Uterus (tissue), 4 donors: ENCODE data around the gene DNM3. TPM values are rescaled to one million over a fixed set of nuclear protein-coding genes. Genes with fewer than 3 reads are reported as not detected.

Source experiments
- DNase-seq, 2 donors: peaks; one replicate each; pipeline ENCODE4 v3.0.0-alpha.2; 2019 to 2020
- H3K27ac ChIP-seq, 2 donors: fragments of 200-600 bp; sonication (generic); 1 replicate in 1 of 2; 2 replicates in 1 of 2; pipeline ENCODE4 v1.5.1; 2016 to 2018
- H3K27me3 ChIP-seq, 2 donors: fragments of 200-600 bp; sonication (generic); one replicate each; pipeline ENCODE4 v1.5.1; 2018 to 2019; ENCODE audit warnings: control low read depth in 1 of 2
- H3K36me3 ChIP-seq, 2 donors: fragments of 200-600 bp; sonication (generic); one replicate each; pipeline ENCODE4 v1.5.1; 2019; ENCODE audit warnings: control low read depth in 1 of 2
- H3K4me1 ChIP-seq, 2 donors: fragments of 200-600 bp; sonication (generic); one replicate each; pipeline ENCODE4 v1.5.1; 2018 to 2019; ENCODE audit warnings: control low read depth in 1 of 2
- H3K4me3 ChIP-seq, 2 donors: fragments of 200-600 bp; sonication (generic); 1 replicate in 1 of 2; 2 replicates in 1 of 2; pipeline ENCODE4 v1.5.1; 2018 to 2019; ENCODE audit warnings: mild to moderate bottlenecking in 1 of 2
- H3K9me3 ChIP-seq, 2 donors: fragments of 200-600 bp; sonication (generic); one replicate each; pipeline ENCODE4 v1.5.1; 2019; ENCODE audit warnings: control low read depth in 1 of 2
- POLR2A ChIP-seq, 2 donors: fragments of 450-650 bp; IDR thresholded peaks; one replicate each; pipeline ENCODE4 v1.6.1; 2016; ENCODE audit warnings: antibody characterized with exemption in 2 of 2, mild to moderate bottlenecking in 1 of 2, moderate library complexity in 1 of 2
- intact Hi-C: fragments of 100-400 bp; cut with DNase I; formaldehyde crosslinking; loops from one replicate; pipeline ENCODE4 v1.15.1; 2023; ENCODE audit warnings: low total_unique reads
- total RNA-seq, 4 donors: library from RNA; depleted of rRNA in 3 of 4; stranded (reverse); fragments of >200 nt in 3 of 4; gene quantifications; one replicate each; pipeline versions ENCODE4 v1.1.0 to v1.2.4, GENCODE V29; 2014 to 2023
- TF ChIP-seq, protein P1 (sequence below), 4 experiments: fragments of 200-600 bp in 2 of 4; fragments of 450-650 bp in 2 of 4; sonication (generic) in 2 of 4; IDR thresholded peaks; one replicate each; pipeline ENCODE4 v1.5.1; 2016 to 2019; ENCODE audit warnings: antibody characterized with exemption in 4 of 4, mild to moderate bottlenecking in 2 of 4, moderate library complexity in 1 of 4
- donor health status: DM: yes; HTN: yes; CAD: no.

DNM3 gene
- total RNA-seq, 4 donors from 2014 or later = 4.7 to 49.2 (median 14.6) TPM

DNA sequence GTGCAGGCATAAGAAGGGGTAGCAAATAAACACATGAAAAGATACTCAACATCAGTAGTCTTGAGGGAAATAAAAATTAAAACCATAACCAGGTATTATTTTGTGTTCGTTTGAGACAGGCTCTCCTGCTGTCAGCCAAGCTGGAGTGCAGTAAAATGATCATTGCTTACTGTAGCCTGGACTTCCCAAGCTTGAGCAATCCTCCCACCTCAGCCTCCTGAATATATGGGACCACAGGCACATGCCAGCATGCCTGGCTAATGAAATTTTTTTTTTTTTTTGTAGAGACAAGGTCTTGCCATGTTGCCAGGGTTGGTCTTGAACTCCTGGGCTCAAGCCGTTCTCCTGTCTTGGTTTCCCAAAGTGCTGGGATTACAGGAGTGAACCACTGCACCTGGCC, 108.0 kb downstream of the DNM3 start:
- intact Hi-C loops = no loop called here
- TF ChIP-seq, protein P1, sequence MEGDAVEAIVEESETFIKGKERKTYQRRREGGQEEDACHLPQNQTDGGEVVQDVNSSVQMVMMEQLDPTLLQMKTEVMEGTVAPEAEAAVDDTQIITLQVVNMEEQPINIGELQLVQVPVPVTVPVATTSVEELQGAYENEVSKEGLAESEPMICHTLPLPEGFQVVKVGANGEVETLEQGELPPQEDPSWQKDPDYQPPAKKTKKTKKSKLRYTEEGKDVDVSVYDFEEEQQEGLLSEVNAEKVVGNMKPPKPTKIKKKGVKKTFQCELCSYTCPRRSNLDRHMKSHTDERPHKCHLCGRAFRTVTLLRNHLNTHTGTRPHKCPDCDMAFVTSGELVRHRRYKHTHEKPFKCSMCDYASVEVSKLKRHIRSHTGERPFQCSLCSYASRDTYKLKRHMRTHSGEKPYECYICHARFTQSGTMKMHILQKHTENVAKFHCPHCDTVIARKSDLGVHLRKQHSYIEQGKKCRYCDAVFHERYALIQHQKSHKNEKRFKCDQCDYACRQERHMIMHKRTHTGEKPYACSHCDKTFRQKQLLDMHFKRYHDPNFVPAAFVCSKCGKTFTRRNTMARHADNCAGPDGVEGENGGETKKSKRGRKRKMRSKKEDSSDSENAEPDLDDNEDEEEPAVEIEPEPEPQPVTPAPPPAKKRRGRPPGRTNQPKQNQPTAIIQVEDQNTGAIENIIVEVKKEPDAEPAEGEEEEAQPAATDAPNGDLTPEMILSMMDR (IDR thresholded peaks at IDR 0.05) = no peak
- no peak overlapping the region for H3K27ac ChIP-seq

DNA sequence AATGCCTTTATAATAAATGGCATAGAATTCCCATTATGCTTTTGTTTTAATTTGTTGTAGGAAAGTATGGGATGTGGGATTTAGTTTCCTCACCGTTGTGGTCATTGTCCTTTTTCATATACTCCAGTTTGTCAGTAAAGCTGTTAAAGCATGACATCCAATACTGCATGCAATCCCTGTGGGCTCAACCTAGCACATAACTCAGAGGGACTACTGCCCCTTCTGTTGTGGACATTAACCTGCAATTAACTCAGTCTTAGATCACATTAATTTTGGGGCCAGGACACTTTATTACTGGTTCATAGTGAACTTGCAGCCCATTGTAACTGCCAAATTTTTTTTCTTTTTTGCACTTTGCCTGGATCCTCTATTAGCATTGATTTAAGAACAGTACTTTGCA, 112.5 kb downstream of the DNM3 start:
- DNase-seq = no peak
- Histone ChIP-seq H3K9me3 (no peaks in the 10 kb centered on the region), H3K36me3 (no peaks in the 10 kb centered on the region), H3K4me1 (no peaks in the 10 kb centered on the region), H3K4me3 (no peak overlapping the region), H3K27ac (no peak overlapping the region), H3K27me3 (no peaks in the 10 kb centered on the region)
- TF ChIP-seq POLR2A (IDR thresholded peaks at IDR 0.05) = no peak
- TF ChIP-seq, protein P1 (IDR thresholded peaks at IDR 0.05) = no peak
- intact Hi-C loops = no loop called here

More for the DNA sequence above, 108.0 kb downstream of the DNM3 start:
- Histone ChIP-seq H3K4me1 (no peaks in the 10 kb centered on the region), H3K4me3 (no peak overlapping the region), H3K9me3 (no peaks in the 10 kb centered on the region), H3K36me3 (no peaks in the 10 kb centered on the region), H3K27me3 (no peaks in the 10 kb centered on the region)
- DNase-seq = no peak

DNA sequence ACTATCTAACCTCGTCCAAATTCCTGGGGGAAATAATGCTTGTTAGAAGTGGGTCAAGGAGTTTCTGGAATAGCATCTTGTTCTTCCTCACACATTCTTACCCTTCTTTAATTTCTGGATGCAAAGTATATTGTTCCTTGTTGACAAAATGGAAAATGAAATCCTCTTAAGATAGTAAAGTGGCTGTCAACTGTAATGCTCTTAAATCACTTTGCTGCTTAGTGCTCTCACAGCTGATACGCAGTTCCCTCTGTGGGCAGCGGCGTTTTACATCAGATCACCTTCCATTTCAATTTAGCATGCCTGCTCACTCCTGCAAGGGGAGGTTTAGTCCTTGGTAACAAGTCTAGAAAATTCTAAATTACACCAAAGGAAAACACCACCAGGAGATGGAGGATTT, 113.1 kb downstream of the DNM3 start:
- Histone ChIP-seq H3K4me3 (no peak overlapping the region), H3K4me1 (no peaks in the 10 kb centered on the region), H3K36me3 (no peaks in the 10 kb centered on the region), H3K27me3 (no peaks in the 10 kb centered on the region), H3K9me3 (no peaks in the 10 kb centered on the region), H3K27ac (no peak overlapping the region)
- no peak for DNase-seq
- intact Hi-C loops = no loop called here
- TF ChIP-seq, protein P1 (IDR thresholded peaks at IDR 0.05) = no peak
- no peak for TF ChIP-seq POLR2A (IDR thresholded peaks at IDR 0.05)

DNA sequence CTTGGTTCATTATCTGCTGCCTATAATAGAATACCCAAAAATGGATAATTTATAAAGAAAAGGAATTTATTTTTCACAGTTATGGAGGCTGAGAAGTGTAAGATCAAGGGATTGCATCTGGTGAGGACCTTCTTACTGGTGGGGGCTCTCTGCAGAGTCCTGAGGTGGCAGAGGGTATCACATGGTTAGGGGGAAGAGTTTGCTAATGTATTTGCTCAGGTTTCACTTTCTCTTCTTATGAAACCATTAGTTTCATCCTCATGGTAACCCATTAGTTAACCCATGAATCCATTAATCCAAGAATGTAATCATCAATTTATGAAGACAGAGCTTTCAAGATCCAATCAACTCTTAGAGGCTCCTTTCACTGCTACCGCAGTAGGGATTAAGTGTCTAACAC, 120.6 kb downstream of the DNM3 start:
- H3K36me3 ChIP-seq = no peaks in the 10 kb centered on the region
- H3K27ac ChIP-seq = no peak overlapping the region
- H3K4me1 ChIP-seq = no peaks in the 10 kb centered on the region
- no peaks in the 10 kb centered on the region for H3K27me3 ChIP-seq
- no peak for DNase-seq
- no peak for TF ChIP-seq POLR2A (IDR thresholded peaks at IDR 0.05)
- TF ChIP-seq, protein P1 (IDR thresholded peaks at IDR 0.05) = no peak
- intact Hi-C loops = no loop called here
- H3K4me3 ChIP-seq = no peak overlapping the region
- H3K9me3 ChIP-seq = no peaks in the 10 kb centered on the region

DNA sequence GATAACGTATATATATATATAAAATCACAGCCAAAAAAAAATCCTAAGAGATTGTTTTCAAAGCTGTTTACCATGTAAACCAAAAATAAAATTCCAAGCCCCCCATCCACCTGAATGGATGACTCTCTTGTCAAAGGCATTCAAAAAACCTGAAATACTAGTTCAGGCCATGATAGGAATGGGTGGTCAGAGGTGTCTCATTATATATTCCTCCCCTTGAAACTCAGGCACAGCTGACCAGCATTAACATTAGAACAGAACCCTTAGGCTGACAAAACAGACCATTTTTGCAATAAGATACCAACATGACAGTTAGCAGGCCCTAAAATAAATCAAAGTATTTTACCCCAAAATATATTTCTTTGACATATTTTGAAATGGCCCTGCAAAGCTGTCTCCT, 122.5 kb downstream of the DNM3 start:
- TF ChIP-seq, protein P1 (IDR thresholded peaks at IDR 0.05) = no peak
- no peak for TF ChIP-seq POLR2A (IDR thresholded peaks at IDR 0.05)
- Histone ChIP-seq H3K9me3 (no peaks in the 10 kb centered on the region), H3K36me3 (no peaks in the 10 kb centered on the region), H3K4me1 (no peaks in the 10 kb centered on the region), H3K27ac (no peak overlapping the region), H3K27me3 (no peaks in the 10 kb centered on the region), H3K4me3 (no peak overlapping the region)
- no peak for DNase-seq
- intact Hi-C loops = no loop called here
